ENCODE results near the gene AOC2.
A peak's percentile ranks its signal among the peaks of the same experiment; 100 is the strongest.
"Not testable (repeated sequence)": the region's sequence is repeated elsewhere in the genome, so short reads cannot be mapped to it uniquely, and the experiment has no call there.

The AOC2 gene

GRCh38 chr17:42832934-42833766 lies 11.2 kb upstream of the AOC2 start, which contains the start of gene PSME3:
Gene PSME3 (plus strand): TSS chr17:42833397. CDS start chr17:42833632, 235 bp downstream.
- DNase-seq = peak; percentile 86

GRCh38 chr17:42833767-42834422 lies 10.5 kb upstream of the AOC2 start:
- no peak for DNase-seq

GRCh38 chr17:42835732-42836131 lies 8.6 kb upstream of the AOC2 start:
- DNase-seq = no peak

GRCh38 chr17:42841975-42842685 lies 2.2 kb upstream of the AOC2 start:
- no peak for DNase-seq

GRCh38 chr17:42843358-42843934 lies 934 bp upstream of the AOC2 start:
- DNase-seq = peak; percentile 60

GRCh38 chr17:42844761-42845555 lies 578 bp downstream of the AOC2 start:
- no peak for DNase-seq

- no peak for DNase-seq
These were observed 1.2 kb downstream of the AOC2 start for GRCh38 chr17:42845556-42845917.

GRCh38 chr17:42845918-42846593 lies 1.7 kb downstream of the AOC2 start:
- no peak for DNase-seq

- peak; percentile 20 for DNase-seq
These were observed 2.4 kb downstream of the AOC2 start for GRCh38 chr17:42846594-42847280.

- no peak for DNase-seq
These were observed 3.7 kb downstream of the AOC2 start for GRCh38 chr17:42848093-42848492.

- no peak for DNase-seq
These were observed 4.7 kb downstream of the AOC2 start for GRCh38 chr17:42849031-42849430.

GRCh38 chr17:42849451-42850181 lies 5.2 kb downstream of the AOC2 start:
- DNase-seq = no peak

- DNase-seq = no peak
These were observed 6.6 kb downstream of the AOC2 start, which contains the start of gene AOC3 for GRCh38 chr17:42850954-42851353. Gene AOC3 (plus strand): TSS chr17:42851199. CDS start chr17:42851344, 145 bp downstream.

- not testable (repeated sequence) for DNase-seq
These were observed 7.2 kb downstream of the AOC2 start for GRCh38 chr17:42851371-42852240.

- no peak for DNase-seq
These were observed 8.0 kb downstream of the AOC2 start for GRCh38 chr17:42852351-42852750.

GRCh38 chr17:42853004-42853403 lies 8.6 kb downstream of the AOC2 start:
- no peak for DNase-seq

GRCh38 chr17:42853597-42853967 lies 9.2 kb downstream of the AOC2 start:
- no peak for DNase-seq

GRCh38 chr17:42853968-42854790 lies 9.8 kb downstream of the AOC2 start:
- DNase-seq = no peak
